Small intestine (tissue), 7 donors: Measurements from ENCODE around the gene UGGT2. TPM values are rescaled to one million over a fixed set of nuclear protein-coding genes. Genes with fewer than 3 reads are reported as not detected.
"Not testable (repeated sequence)": the region's sequence is repeated elsewhere in the genome, so short reads cannot be mapped to it uniquely, and the experiment has no call there.

Experiments
- DNase-seq, 2 donors: peaks; one replicate each; pipeline versions ENCODE4 v3.0.0 to v3.0.0-alpha.2; 2013
- FAIRE-seq: peaks from 2 replicates; lab custom pipeline; 2012; peaks lifted over from hg19 to GRCh38; lab: Jason Lieb, UNC
- H3K27ac ChIP-seq, 3 donors: one replicate each; pipeline ENCODE4 v1.5.1; 2013; ENCODE audit warnings: low read length in 2 of 3, mild to moderate bottlenecking in 2 of 3, control low read depth in 1 of 3, inconsistent platforms in 1 of 3, low read depth in 1 of 3, moderate library complexity in 1 of 3
- H3K27me3 ChIP-seq, 3 donors: one replicate each; pipeline ENCODE4 v1.6.1; 2013; ENCODE audit warnings: low read length in 3 of 3, inconsistent platforms in 1 of 3; ENCODE audit not compliant: control insufficient read depth in 3 of 3, insufficient read depth in 3 of 3
- H3K36me3 ChIP-seq, 3 donors: one replicate each; pipeline ENCODE4 v1.6.1; 2013; ENCODE audit warnings: low read length in 3 of 3, inconsistent platforms in 1 of 3, low read depth in 1 of 3, mild to moderate bottlenecking in 1 of 3, moderate library complexity in 1 of 3; ENCODE audit not compliant: control insufficient read depth in 3 of 3, insufficient read depth in 2 of 3
- H3K4me1 ChIP-seq, 3 donors: one replicate each; pipeline ENCODE4 v1.6.1; 2013; ENCODE audit warnings: low read length in 2 of 3, inconsistent platforms in 1 of 3, low read depth in 1 of 3, mild to moderate bottlenecking in 1 of 3, moderate library complexity in 1 of 3; ENCODE audit not compliant: control insufficient read depth in 3 of 3, insufficient read depth in 2 of 3
- H3K4me3 ChIP-seq, 3 donors: one replicate each; pipeline ENCODE4 v1.5.1; 2013; ENCODE audit warnings: low read length in 3 of 3, control low read depth in 1 of 3, inconsistent platforms in 1 of 3, low read depth in 1 of 3, mild to moderate bottlenecking in 1 of 3, moderate library complexity in 1 of 3
- H3K9me3 ChIP-seq, 2 donors: one replicate each; pipeline ENCODE4 v1.6.1; 2013; ENCODE audit warnings: low read depth in 1 of 2, low read length in 1 of 2; ENCODE audit not compliant: control insufficient read depth in 2 of 2, insufficient read depth in 1 of 2
- WGBS, 3 donors: extraction: QIAGEN DNeasy Blood & Tissue Kit; methylation state at CpG; one replicate each; pipeline ENCODE4 v1.1.7; 2013; 5-methylcytosine and 5-hydroxymethylcytosine counted together
- polyA plus RNA-seq, 4 donors: library from polyadenylated mRNA; stranded (reverse) in 3 of 4; unstranded in 1 of 4; fragments of 200-250 nt in 3 of 4; fragments of 120-200 nt in 1 of 4; gene quantifications; one replicate each; pipeline versions ENCODE4 v1.2.1 to v1.2.3, GENCODE V29; 2013
- donor health status: healthy with polysubstance abuse.
- donor health status: control.
- donor health status: control.
- donor health status: Bipolar disorder and iron deficiency.
- donor health status: healthy.

Gene UGGT2
- polyA plus RNA-seq, 4 donors: 1.6 to 22.8 (median 5.3) TPM

- no peaks in the 10 kb centered on the region for H3K4me1 ChIP-seq
- no peaks in the 10 kb centered on the region for H3K27me3 ChIP-seq
- DNase-seq (no peak), FAIRE-seq (no peak)
- no peak overlapping the region for H3K27ac ChIP-seq
- H3K36me3 ChIP-seq: peaks cover 0 to 16% (median 15%) of the 10 kb centered on the region in 3 donors
- H3K4me3 ChIP-seq: no peak overlapping the region
- WGBS, 3 donors: 93 to 97% (median 95%) methylated on average over 6 of the region's 6 CpGs
- H3K9me3 ChIP-seq: no peaks in the 10 kb centered on the region
These were observed 272.2 kb downstream of the UGGT2 start for GRCh38 chr13:95781016-95781415.

GRCh38 chr13:95779522-95779921, 273.7 kb downstream of the UGGT2 start:
- Histone ChIP-seq H3K4me1 (no peaks in the 10 kb centered on the region), H3K4me3 (no peak overlapping the region), H3K9me3 (no peaks in the 10 kb centered on the region), H3K27ac (no peak overlapping the region), H3K27me3 (no peaks in the 10 kb centered on the region), H3K36me3 (peaks cover 0 to 12% (median 9%) of the 10 kb centered on the region in 3 donors)
- no peak for DNase-seq
- FAIRE-seq: no peak
- 53 to 94% (median 91%) methylated on average over 1 of the region's 1 CpG for WGBS, 3 donors

- FAIRE-seq: no peak
- Histone ChIP-seq H3K4me1 (no peaks in the 10 kb centered on the region), H3K27ac (no peak overlapping the region), H3K4me3 (no peak overlapping the region), H3K27me3 (no peaks in the 10 kb centered on the region), H3K9me3 (no peaks in the 10 kb centered on the region), H3K36me3 (peaks cover 6 to 14% (median 8%) of the 10 kb centered on the region in 3 donors)
- 91 to 94% (median 94%) methylated on average over 4 of the region's 4 CpGs for WGBS, 3 donors
- no peak for DNase-seq
These were observed 281.3 kb downstream of the UGGT2 start for GRCh38 chr13:95771905-95772304.

- H3K36me3 ChIP-seq: peaks cover 8 to 13% (median 13%) of the 10 kb centered on the region in 3 donors
- H3K9me3 ChIP-seq: no peaks in the 10 kb centered on the region
- FAIRE-seq (no peak), DNase-seq (no peak)
- no peak overlapping the region for H3K4me3 ChIP-seq
- no peaks in the 10 kb centered on the region for H3K27me3 ChIP-seq
- H3K27ac ChIP-seq: no peak overlapping the region
- H3K4me1 ChIP-seq: no peaks in the 10 kb centered on the region
- 92 to 96% (median 95%) methylated on average over 4 of the region's 4 CpGs for WGBS, 3 donors
These were observed 289.6 kb downstream of the UGGT2 start for GRCh38 chr13:95763601-95764000.

- DNase-seq, H3K27me3 ChIP-seq, FAIRE-seq, H3K9me3 ChIP-seq, H3K27ac ChIP-seq, H3K4me3 ChIP-seq, H3K4me1 ChIP-seq: not testable (repeated sequence)
- peaks cover 5 to 18% (median 14%) of the 10 kb centered on the region in 3 donors for H3K36me3 ChIP-seq
- 91 to 92% (median 92%) methylated on average over 3 of the region's 3 CpGs for WGBS, 3 donors
These were observed 290.6 kb downstream of the UGGT2 start for GRCh38 chr13:95762626-95763025.

- H3K27ac ChIP-seq: no peak overlapping the region
- H3K4me1 ChIP-seq: no peaks in the 10 kb centered on the region
- no peak for DNase-seq
- peaks cover 2 to 8% (median 2%) of the 10 kb centered on the region in 3 donors for H3K36me3 ChIP-seq
- no peaks in the 10 kb centered on the region for H3K27me3 ChIP-seq
- H3K9me3 ChIP-seq: no peaks in the 10 kb centered on the region
- no peak for FAIRE-seq
- no peak overlapping the region for H3K4me3 ChIP-seq
- WGBS, 3 donors: 90 to 96% (median 91%) methylated on average over 5 of the region's 5 CpGs
These were observed 297.1 kb downstream of the UGGT2 start for GRCh38 chr13:95756072-95756471.

GRCh38 chr13:95754069-95754468, 299.1 kb downstream of the UGGT2 start:
- Histone ChIP-seq H3K27me3 (no peaks in the 10 kb centered on the region), H3K9me3 (no peaks in the 10 kb centered on the region)
- 86 to 93% (median 92%) methylated on average over 4 of the region's 4 CpGs for WGBS, 3 donors

GRCh38 chr13:95752677-95753076, 300.5 kb downstream of the UGGT2 start:
- no peak for FAIRE-seq
- 83 to 91% (median 89%) methylated on average over 2 of the region's 2 CpGs for WGBS, 3 donors
- no peaks in the 10 kb centered on the region for H3K9me3 ChIP-seq

More at GRCh38 chr13:95754069-95754468, 299.1 kb downstream of the UGGT2 start:
- no peak for FAIRE-seq
- H3K4me1 ChIP-seq: no peaks in the 10 kb centered on the region
- no peak overlapping the region for H3K27ac ChIP-seq
- peak in 1 of 2 donors; percentile 4 for DNase-seq
- H3K36me3 ChIP-seq: peaks cover 0 to 8% (median 2%) of the 10 kb centered on the region in 3 donors
- no peak overlapping the region for H3K4me3 ChIP-seq

More at GRCh38 chr13:95752677-95753076, 300.5 kb downstream of the UGGT2 start:
- H3K4me3 ChIP-seq: no peak overlapping the region
- no peak for DNase-seq
- peaks cover 0 to 3% (median 2%) of the 10 kb centered on the region in 3 donors for H3K36me3 ChIP-seq
- no peaks in the 10 kb centered on the region for H3K4me1 ChIP-seq
- no peak overlapping the region for H3K27ac ChIP-seq
- H3K27me3 ChIP-seq: no peaks in the 10 kb centered on the region
